ENCODE data around the gene PSG5.

DNA sequence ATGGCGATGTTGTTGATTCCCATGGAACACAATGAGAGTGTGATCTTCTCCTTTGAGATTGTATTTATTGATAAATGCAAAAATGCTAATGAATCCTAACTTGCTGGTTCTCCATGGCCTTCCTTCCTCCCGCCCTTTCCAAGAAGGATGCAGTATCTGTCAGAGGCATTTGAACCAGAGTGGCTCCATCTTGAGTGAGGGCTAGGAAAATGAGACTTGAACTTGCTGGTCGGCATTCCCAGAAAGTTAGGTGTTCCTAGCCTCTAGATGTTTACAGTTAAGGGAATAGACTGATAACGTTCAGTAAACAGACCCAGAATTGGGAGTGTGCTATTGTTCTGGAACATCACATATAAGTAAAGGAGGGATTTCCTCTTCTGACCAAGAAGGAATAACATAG lies 59.6 kb downstream of the PSG5 start:
- TF ChIP-seq EP300 (IDR thresholded peaks at IDR 0.05; ENCODE audit: borderline replicate concordance) (no peak), TEAD4 (IDR thresholded peaks at IDR 0.05) (no peak), YY1 (IDR thresholded peaks at IDR 0.05; ENCODE audit: low read depth) (no peak), RAD21 (IDR thresholded peaks at IDR 0.05; ENCODE audit: low read depth) (no peak), EGR1 (IDR thresholded peaks at IDR 0.05) (no peak), USF1 (IDR thresholded peaks at IDR 0.05) (no peak), NFIC (IDR thresholded peaks at IDR 0.05) (no peak), TAF1 (IDR thresholded peaks at IDR 0.05; ENCODE audit: low read depth) (no peak), REST (IDR thresholded peaks at IDR 0.05; ENCODE audit: low read depth) (no peak), CREB1 (IDR thresholded peaks at IDR 0.05; ENCODE audit: low read depth) (no peak)
- TF ChIP-seq, protein P1, sequence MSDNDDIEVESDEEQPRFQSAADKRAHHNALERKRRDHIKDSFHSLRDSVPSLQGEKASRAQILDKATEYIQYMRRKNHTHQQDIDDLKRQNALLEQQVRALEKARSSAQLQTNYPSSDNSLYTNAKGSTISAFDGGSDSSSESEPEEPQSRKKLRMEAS (IDR thresholded peaks at IDR 0.05), result no peak
